Dermis microvascular lymphatic vessel endothelial cell (primary cell): ENCODE results near the gene BBS7. TPM values are rescaled to one million over a fixed set of nuclear protein-coding genes. Genes with fewer than 3 reads are reported as not detected.

Source experiments
- DNase-seq, 2 donors: peaks; one replicate each; pipeline versions ENCODE4 v3.0.0 to v3.0.0-alpha.2; 2010; ENCODE audit warnings: low read depth in 2 of 2
- total RNA-seq: library from RNA; depleted of rRNA; stranded (reverse); fragments of >200 nt; gene quantifications from 2 replicates; pipeline ENCODE4 v1.2.1, GENCODE V29; 2014

BBS7 gene
- total RNA-seq, 1 donor from 2014 or later, result 11.7 TPM

GRCh38 chr4:121794505-121795188 lies 75.6 kb downstream of the BBS7 start:
- DNase-seq, result no peak

GRCh38 chr4:121792966-121793365 lies 77.3 kb downstream of the BBS7 start:
- no peak for DNase-seq

GRCh38 chr4:121791481-121791880 lies 78.8 kb downstream of the BBS7 start:
- DNase-seq, result no peak

- DNase-seq, result peak in 1 of 2 donors; percentile 26
These were observed 79.3 kb downstream of the BBS7 start for GRCh38 chr4:121790976-121791375.

- DNase-seq, result peak; percentile 81 to 88
These were observed 80.1 kb downstream of the BBS7 start for GRCh38 chr4:121789960-121790829.

GRCh38 chr4:121789455-121789854 lies 80.8 kb downstream of the BBS7 start:
- DNase-seq, result no peak

- DNase-seq, result no peak
These were observed 81.4 kb downstream of the BBS7 start for GRCh38 chr4:121788896-121789295.

GRCh38 chr4:121786221-121786620 lies 84.1 kb downstream of the BBS7 start:
- DNase-seq, result no peak

GRCh38 chr4:121785479-121785878 lies 84.8 kb downstream of the BBS7 start:
- no peak for DNase-seq

- peak; percentile 51 to 72 for DNase-seq
These were observed 85.3 kb downstream of the BBS7 start for GRCh38 chr4:121784975-121785374.

- DNase-seq, result no peak
These were observed 85.9 kb downstream of the BBS7 start for GRCh38 chr4:121784401-121784800.

GRCh38 chr4:121783210-121783609 lies 87.1 kb downstream of the BBS7 start:
- DNase-seq, result no peak

GRCh38 chr4:121778991-121779628 lies 91.2 kb downstream of the BBS7 start:
- DNase-seq, result no peak

GRCh38 chr4:121777625-121778024 lies 92.6 kb downstream of the BBS7 start:
- DNase-seq, result no peak

GRCh38 chr4:121776610-121777401 lies 93.5 kb downstream of the BBS7 start:
- no peak for DNase-seq

Other genes with a start within 250 kb of the BBS7 start
- 359 and 389 TPM in 2 replicates for gene ANXA5, start 173.5 kb downstream of the BBS7 start, total RNA-seq
- 0.13 and 0.38 TPM in 2 replicates for gene SMIM43, start 105.3 kb downstream of the BBS7 start, total RNA-seq
- 26.4 and 30.7 TPM in 2 replicates for gene EXOSC9, start 69.2 kb downstream of the BBS7 start, total RNA-seq
- 20.9 and 51.3 TPM in 2 replicates for gene CCNA2, start 46.6 kb downstream of the BBS7 start, total RNA-seq
- gene TRPC3, start 81.6 kb upstream of the BBS7 start, total RNA-seq, result under 0.01 TPM in 1 of 2 replicates, not detected in the other